GM18498 (cell line): Measurements from ENCODE around the gene DUSP22.

ENCODE experiments used
- ATAC-seq: cut with Tn5 transposase; IDR thresholded peaks from one replicate; pipeline ENCODE4 v1.9.1; 2021; ENCODE audit warnings: mild to moderate bottlenecking, moderate library complexity; ENCODE audit not compliant: unreplicated experiment

The DUSP22 gene

DNA sequence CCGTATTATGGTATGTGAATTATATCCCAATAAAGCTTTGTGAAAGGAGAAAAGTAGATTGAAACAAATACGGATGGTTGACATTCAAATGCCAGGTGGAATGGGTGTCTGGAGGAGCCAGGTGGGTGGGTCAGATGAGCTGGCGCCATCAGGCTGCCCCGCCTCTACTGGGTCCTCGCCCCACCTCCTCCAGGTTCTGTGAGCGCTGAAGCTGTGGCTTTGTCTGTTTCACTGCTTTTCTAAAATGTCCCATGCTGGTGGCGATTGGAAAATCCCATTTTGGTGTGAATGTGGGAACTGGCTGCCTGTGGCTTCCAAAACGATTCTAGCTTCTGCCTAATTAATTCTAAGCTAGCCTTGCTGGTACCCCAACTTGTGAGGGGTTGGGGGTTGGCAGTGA is 16.5 kb downstream of the DUSP22 start:
- no peak for ATAC-seq

GRCh38 chr6:309947-310346 is 17.7 kb downstream of the DUSP22 start:
- ATAC-seq = no peak

DNA sequence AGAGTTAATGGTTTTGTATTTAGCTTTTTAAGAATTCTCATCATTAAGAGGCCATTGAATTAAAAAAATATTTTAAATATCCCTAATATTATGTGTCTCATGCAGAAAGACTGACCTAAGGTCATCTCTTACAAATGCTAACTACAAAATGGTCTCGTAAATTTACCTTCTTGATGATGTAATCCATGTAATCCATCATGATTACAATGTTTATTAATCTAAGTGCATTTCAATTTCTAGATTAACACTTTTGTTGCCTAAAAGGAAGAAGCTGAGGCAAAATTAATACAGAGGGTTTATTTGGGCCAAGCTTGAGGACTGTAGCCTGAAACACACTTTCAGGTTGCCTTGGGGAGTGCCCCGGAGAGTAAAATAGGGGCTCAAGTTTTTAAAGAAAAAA is 18.4 kb downstream of the DUSP22 start:
- ATAC-seq = no peak

- ATAC-seq = no peak
These were observed 19.5 kb downstream of the DUSP22 start for GRCh38 chr6:311679-312220.

- no peak for ATAC-seq
These were observed 20.8 kb downstream of the DUSP22 start for GRCh38 chr6:313087-313486.

DNA sequence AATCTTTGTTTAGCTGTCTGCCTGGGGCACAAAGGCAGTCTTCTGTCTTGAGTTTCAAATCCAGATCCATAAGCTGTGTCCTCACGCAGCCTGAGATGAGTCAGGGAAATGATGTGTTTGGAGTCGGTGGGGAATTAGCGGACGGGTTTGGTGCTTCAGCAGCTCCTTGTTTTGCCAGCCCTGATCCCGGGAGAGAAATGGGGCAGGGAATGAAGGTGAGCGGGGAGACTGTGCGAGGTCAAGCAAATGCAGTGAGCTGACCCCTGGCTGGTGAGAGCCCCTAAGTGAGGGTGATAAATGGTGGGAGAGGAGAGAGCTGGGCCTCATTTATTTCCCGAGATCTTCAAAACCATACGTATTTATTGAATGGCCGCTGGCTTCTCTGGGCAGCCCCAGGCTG is 21.6 kb downstream of the DUSP22 start:
- ATAC-seq = no peak

DNA sequence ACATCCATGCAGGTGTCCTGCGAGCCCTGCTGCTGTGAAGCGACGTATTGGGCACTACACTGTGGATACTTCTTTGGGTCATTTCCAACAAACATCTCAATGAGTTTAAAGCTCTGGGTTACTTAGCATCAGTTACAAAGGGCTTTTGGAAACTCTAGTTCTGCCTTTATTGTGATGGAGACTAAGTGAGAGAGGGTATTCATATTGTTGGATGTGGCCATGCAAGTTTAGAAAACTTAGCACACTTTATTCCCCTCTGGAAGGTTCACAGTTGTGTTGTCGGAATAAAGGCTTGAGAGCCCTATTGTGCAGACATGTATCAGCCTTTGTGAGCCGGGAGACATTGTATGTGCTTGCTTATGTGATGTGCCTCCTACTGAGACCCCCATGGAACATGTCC is 22.1 kb downstream of the DUSP22 start:
- ATAC-seq = no peak

DNA sequence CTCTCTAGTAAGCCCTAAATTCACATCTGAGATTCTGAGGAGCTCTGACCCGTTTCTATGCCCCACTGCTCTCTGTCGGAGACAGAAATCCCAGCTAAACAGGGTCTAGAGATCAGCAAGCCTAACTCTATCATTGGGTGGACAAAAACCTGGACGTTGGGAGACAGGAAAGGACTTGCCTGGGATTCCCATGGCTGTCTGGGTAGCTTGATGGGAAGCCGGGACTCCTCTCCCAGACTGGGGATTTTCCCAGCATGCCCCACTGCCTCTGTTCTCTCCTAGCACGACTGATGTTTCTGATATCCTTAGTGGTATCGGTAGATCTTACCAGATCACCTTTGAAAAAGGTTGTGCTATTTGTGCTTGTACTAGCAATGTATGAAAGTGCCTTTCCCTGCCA is 22.9 kb downstream of the DUSP22 start:
- no peak for ATAC-seq

GRCh38 chr6:315921-316752 is 23.9 kb downstream of the DUSP22 start:
- no peak for ATAC-seq

- no peak for ATAC-seq
These were observed 24.4 kb downstream of the DUSP22 start for GRCh38 chr6:316753-317038.

GRCh38 chr6:317060-317447 is 24.8 kb downstream of the DUSP22 start:
- no peak for ATAC-seq

GRCh38 chr6:317448-318144 is 25.3 kb downstream of the DUSP22 start:
- peak; percentile 43 for ATAC-seq

DNA sequence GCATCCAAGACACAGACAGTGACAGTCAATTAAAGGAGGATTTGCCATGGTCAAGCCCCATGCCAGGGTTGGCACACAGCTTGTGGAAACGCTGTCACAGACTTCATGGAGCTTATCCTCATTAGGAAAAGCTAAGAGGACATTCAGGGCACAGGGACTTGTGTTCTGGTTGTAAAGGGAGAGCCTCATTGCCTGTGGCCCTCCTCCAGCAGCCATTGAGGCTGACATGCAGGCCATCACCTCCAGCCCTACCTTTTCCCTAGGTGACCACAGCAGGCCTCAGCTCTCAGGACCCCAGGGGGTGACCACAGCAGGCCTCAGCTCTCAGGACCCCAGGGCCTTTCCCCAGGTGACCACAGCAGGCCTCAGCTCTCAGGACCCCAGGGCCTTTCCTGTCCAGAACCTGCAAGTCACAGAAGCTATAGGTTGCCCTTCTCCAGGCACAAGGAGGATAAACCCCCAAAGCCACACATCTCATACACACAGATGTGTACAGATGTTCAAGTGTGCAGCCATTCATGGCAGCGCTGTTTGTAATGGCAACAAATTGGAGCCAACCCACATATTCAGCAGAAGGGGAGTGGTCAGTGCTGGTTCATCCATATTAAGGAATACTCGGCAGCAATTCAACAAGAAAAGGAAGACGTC is 26.1 kb downstream of the DUSP22 start:
- no peak for ATAC-seq

DNA sequence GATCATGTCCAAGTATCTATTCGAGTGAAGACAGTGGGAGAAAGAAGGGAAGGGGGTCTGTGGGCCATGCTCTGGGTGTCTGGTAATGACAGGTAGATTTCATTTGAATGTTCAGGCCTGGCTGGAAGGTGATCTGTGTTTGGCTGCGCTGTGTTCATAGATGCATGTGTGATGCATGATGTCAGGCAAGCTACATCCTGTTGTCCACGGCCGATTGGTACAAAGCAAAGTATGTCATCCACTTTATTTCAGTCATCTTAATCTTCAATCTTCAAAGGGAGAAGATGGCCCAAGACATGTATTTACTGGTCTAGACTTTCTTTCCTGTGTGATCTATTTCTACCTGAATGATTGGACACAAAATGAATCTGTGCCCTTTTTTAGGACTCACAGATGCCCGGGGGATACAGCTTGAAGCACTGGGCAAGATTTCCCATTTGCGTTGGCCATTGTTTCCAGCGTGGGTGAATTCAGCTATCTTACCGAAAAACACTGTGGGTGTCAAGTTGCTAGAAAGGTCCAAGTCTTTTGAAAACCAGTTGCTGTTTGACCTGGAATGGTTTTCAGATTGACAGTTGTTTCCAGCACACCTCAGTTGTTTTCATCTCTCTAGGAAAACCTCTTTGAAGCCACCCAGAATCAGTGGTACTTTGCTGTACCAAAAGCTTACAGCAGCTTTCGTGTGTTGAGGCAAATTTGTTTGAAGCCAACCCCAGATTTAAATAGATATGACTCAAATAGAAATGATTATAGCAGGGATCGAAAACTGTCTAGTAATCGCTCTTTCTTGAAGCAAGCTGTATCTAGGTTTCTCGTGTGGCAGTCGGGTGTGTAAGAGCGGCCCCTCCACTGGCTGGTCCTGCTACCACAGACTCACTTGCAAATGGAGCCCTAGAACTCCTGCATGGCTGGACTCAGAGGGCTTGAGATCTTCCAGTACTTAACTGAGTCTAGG is 27.2 kb downstream of the DUSP22 start:
- ATAC-seq = peak; percentile 46

DNA sequence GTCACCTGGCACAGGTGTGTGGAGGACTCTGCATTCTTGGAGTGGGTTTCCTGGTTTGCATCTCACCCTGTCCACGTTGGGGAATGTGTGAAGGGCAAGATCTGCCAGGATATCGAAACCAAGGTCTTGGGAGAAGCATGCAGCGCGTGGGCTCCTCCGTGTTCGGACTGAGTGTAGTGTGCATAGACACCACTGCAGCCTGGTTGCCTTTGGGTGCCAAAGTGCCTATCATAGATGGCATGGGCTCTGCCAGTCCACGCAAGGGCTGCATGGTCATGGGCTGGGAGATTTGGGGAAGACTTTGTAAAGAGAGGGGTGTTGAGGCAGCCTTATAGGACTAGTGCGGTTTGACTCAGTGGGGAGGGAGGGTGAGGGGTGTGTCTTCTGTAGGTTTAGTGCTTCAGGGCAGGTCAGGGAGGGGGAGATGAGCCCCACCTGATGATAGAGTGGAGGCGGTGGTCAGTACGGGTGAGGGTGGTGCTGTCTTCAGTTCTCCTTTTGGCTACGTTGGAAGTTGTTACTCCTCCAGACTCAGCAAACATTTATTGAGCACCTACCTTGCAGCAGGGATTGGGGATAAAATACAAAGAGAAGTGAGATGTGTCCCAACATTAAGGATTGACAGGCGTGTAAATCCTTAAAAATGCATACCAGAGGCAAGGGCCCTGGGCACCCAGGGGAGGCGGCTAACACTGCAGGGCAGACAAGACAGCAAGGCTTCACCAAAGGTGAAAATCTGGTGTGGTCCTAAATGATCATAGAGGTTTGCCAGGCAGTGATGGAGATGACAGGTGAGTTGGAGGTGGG is 28.3 kb downstream of the DUSP22 start:
- no peak for ATAC-seq

- ATAC-seq = no peak
These were observed 28.8 kb downstream of the DUSP22 start for GRCh38 chr6:321158-321438.

DNA sequence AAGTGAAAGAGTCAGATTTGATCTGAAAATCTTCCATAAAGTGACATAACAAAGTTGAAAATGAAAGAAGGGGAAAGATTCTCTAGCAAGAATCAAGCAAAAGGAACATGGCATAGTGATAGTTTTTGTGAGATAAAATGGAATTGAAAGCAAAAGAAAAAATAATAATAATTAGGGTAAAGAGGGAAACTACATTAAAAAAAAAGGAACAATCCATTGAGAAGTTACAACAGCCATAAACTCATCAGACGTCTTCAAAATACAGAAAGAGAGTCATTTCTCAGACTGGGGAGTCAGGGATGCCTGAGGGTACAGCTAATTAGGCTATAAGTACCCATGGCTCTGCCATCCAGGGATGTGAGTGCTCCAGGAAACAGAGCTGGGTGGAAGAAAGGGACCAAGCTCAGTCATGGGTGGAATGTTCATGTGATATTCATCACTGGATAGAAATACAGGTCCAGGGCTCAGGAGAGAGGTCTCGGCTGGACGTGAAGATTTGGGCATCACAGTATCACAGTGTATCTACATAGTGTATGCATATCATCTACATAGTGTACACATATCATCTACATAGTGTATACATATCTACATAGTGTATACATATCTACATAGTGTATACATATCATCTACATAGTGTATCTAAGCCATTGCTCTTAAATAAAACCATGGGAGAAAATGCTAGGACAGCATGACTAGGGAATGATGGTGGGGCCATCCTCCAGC is 29.4 kb downstream of the DUSP22 start:
- no peak for ATAC-seq

DNA sequence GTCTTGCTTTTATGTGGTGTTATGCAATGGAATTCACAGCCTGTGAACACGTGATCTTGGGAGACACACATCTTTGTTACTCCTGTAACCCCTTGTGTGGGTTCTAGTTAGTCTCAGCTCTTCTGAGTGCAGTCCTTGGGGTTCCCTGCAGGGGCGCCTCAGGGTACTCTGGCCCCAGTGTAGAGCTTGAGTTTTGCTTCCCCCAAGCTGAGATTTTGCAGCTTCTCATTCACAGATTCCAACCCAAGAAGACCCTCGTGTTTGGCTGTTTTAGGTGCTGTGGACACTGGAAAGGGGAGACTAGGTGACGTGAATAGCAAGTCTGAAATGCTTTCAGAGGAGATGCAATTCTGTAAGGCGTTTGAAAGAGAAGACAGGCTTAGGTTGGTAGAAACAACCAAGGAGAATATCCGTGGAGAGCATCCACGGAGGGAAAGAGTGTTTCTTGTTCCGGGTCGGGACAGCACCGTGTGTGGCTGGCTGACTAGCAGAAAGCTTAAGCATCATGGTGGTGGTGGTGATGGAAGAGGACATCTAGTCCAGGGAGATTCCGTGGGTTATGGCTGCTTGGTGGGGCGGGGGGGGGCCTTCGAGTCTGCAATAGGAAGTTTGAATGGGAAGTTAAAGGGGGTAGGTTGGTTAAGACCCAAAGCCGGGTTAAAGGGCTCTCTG is 30.1 kb downstream of the DUSP22 start:
- no peak for ATAC-seq
